WTC11 (cell line): ENCODE measurements around the gene PABPC3. TPM values are rescaled to one million over a fixed set of nuclear protein-coding genes. Genes with fewer than 3 reads are reported as not detected.
A peak's percentile ranks its signal among the peaks of the same experiment; 100 is the strongest.

ENCODE experiments used
- ATAC-seq: fragments of 200-7000 bp; cut with Tn5 transposase; 2 replicates; pipeline ENCODE4 v1.10.0; 2021; ENCODE audit warnings: mild to moderate bottlenecking, moderate library complexity
- CTCF ChIA-PET: fragments of 300-600 bp; sonication (Branson Sonifier 250); formaldehyde crosslinking; loops from one replicate; lab custom pipeline; 2021; ENCODE audit warnings: antibody characterized with exemption; lab: Charles Lee
- POLR2A ChIA-PET: fragments of 350-600 bp; sonication (Branson Sonifier 250); formaldehyde crosslinking; loops from one replicate; lab custom pipeline; 2021; ENCODE audit warnings: antibody characterized with exemption; lab: Charles Lee
- DNase-seq: peaks from one replicate; pipeline ENCODE4 v3.0.0; 2021; ENCODE audit warnings: low spot score
- H3K27ac Mint-ChIP-seq: 2 replicates; pipeline ENCODE4 v1.8.0; 2021; ENCODE audit warnings: mixed read lengths
- H3K27me3 Mint-ChIP-seq: 2 replicates; pipeline ENCODE4 v1.8.0; 2021; ENCODE audit warnings: low read depth, mild to moderate bottlenecking, moderate library complexity, mixed read lengths
- H3K36me3 Mint-ChIP-seq: 2 replicates; pipeline ENCODE4 v1.8.0; 2021; ENCODE audit warnings: mixed read lengths
- H3K4me1 Mint-ChIP-seq: 2 replicates; pipeline ENCODE4 v1.8.0; 2022; ENCODE audit warnings: mixed read lengths
- H3K4me3 Mint-ChIP-seq: 2 replicates; pipeline ENCODE4 v1.8.0; 2021; ENCODE audit warnings: mild to moderate bottlenecking, moderate library complexity, mixed read lengths
- H3K9me3 Mint-ChIP-seq: 2 replicates; pipeline ENCODE4 v1.8.0; 2021; ENCODE audit warnings: mixed read lengths
- GABPB1 ChIP-seq: sonication (generic); formaldehyde crosslinking; IDR thresholded peaks from 2 replicates; pipeline ENCODE4 v1.8.1; 2023; ENCODE audit warnings: mild to moderate bottlenecking, missing genetic modification reagents
- MAX ChIP-seq: sonication (generic); formaldehyde crosslinking; IDR thresholded peaks from 2 replicates; pipeline ENCODE4 v1.8.0; 2022; ENCODE audit warnings: mild to moderate bottlenecking, missing genetic modification reagents
- MLX ChIP-seq: sonication (generic); formaldehyde crosslinking; IDR thresholded peaks from 2 replicates; pipeline ENCODE4 v1.8.1; 2023; ENCODE audit warnings: mild to moderate bottlenecking, missing genetic modification reagents, moderate library complexity
- MXD4 ChIP-seq: fragments of 250-450 bp; sonication (Bioruptor Pico); IDR thresholded peaks from 2 replicates; pipeline ENCODE4 v1.8.0; 2021; ENCODE audit warnings: mild to moderate bottlenecking, moderate library complexity, borderline replicate concordance
- NR2C2 ChIP-seq: sonication (generic); formaldehyde crosslinking; IDR thresholded peaks from 2 replicates; pipeline ENCODE4 v1.8.0; 2022; ENCODE audit warnings: mild to moderate bottlenecking, missing genetic modification reagents
- PREB ChIP-seq: sonication (generic); formaldehyde crosslinking; IDR thresholded peaks from 2 replicates; pipeline ENCODE4 v1.8.1; 2022; ENCODE audit warnings: mild to moderate bottlenecking, missing genetic modification reagents, moderate library complexity, borderline replicate concordance
- RORB ChIP-seq: fragments of 250-450 bp; sonication (Bioruptor Pico); IDR thresholded peaks from 2 replicates; pipeline ENCODE4 v1.9.0; 2021; ENCODE audit warnings: mild to moderate bottlenecking
- SMAD3 ChIP-seq: sonication (generic); formaldehyde crosslinking; IDR thresholded peaks from 2 replicates; pipeline ENCODE4 v1.8.0; 2022; ENCODE audit warnings: missing genetic modification reagents, mild to moderate bottlenecking, borderline replicate concordance
- SMAD4 ChIP-seq: sonication (generic); formaldehyde crosslinking; IDR thresholded peaks from 2 replicates; pipeline ENCODE4 v1.8.0; 2022; ENCODE audit warnings: mild to moderate bottlenecking, missing genetic modification reagents
- TP53 ChIP-seq: sonication (generic); formaldehyde crosslinking; IDR thresholded peaks from 2 replicates; pipeline ENCODE4 v1.8.1; 2023; ENCODE audit warnings: mild to moderate bottlenecking, missing genetic modification reagents
- ZNF317 ChIP-seq: sonication (generic); formaldehyde crosslinking; IDR thresholded peaks from 2 replicates; pipeline ENCODE4 v1.8.1; 2023; ENCODE audit warnings: low read depth, mild to moderate bottlenecking, moderate library complexity, missing genetic modification reagents, borderline replicate concordance
- total RNA-seq: library from RNA; stranded (reverse); gene quantifications from 3 replicates; pipeline ENCODE4 v1.2.3, GENCODE V29; 2021
- TF ChIP-seq, protein P1 (sequence below): sonication (generic); formaldehyde crosslinking; IDR thresholded peaks from 2 replicates; pipeline ENCODE4 v1.8.1; 2022; ENCODE audit warnings: mild to moderate bottlenecking, moderate library complexity, missing genetic modification reagents
- TF ChIP-seq, protein P2 (sequence below): sonication (generic); formaldehyde crosslinking; conservative IDR thresholded peaks from 2 replicates; pipeline ENCODE4 v1.8.1; 2022; ENCODE audit warnings: mild to moderate bottlenecking, missing genetic modification reagents
- TF ChIP-seq, protein P3 (sequence below): sonication (generic); formaldehyde crosslinking; conservative IDR thresholded peaks from 2 replicates; pipeline ENCODE4 v1.8.1; 2023; ENCODE audit warnings: mild to moderate bottlenecking, low read depth, missing genetic modification reagents, moderate library complexity
- TF ChIP-seq, protein P4 (sequence below): sonication (generic); formaldehyde crosslinking; IDR thresholded peaks from 2 replicates; pipeline ENCODE4 v1.8.1; 2023; ENCODE audit warnings: mild to moderate bottlenecking, missing genetic modification reagents
- TF ChIP-seq, protein P5 (sequence below): fragments of 250-450 bp; sonication (Bioruptor Pico); IDR thresholded peaks from 2 replicates; pipeline ENCODE4 v1.9.0; 2021; ENCODE audit warnings: moderate library complexity, mild to moderate bottlenecking, inconsistent platforms, borderline replicate concordance
- TF ChIP-seq, protein P6 (sequence below): sonication (generic); formaldehyde crosslinking; IDR thresholded peaks from 2 replicates; pipeline ENCODE4 v1.8.1; 2023; ENCODE audit warnings: mild to moderate bottlenecking, missing genetic modification reagents, moderate library complexity

The PABPC3 gene
- total RNA-seq, 1 experiment from 2014 or later = 0.35 TPM

GRCh38 chr13:25116044-25116443, 20.1 kb downstream of the PABPC3 start (continued):
- no peak for TF ChIP-seq MAX
- TF ChIP-seq, protein P1, sequence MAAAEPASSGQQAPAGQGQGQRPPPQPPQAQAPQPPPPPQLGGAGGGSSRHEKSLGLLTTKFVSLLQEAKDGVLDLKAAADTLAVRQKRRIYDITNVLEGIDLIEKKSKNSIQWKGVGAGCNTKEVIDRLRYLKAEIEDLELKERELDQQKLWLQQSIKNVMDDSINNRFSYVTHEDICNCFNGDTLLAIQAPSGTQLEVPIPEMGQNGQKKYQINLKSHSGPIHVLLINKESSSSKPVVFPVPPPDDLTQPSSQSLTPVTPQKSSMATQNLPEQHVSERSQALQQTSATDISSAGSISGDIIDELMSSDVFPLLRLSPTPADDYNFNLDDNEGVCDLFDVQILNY (CRISPR knock-in tag) = no peak
- TF ChIP-seq, all 79 proteins: peak for 0

- H3K4me3 Mint-ChIP-seq = no peak overlapping the region
- no peak for ATAC-seq
- TF ChIP-seq GABPB1 = peak; percentile 90
- TF ChIP-seq MLX (CRISPR knock-in tag) = no peak
- TF ChIP-seq, all 79 proteins: peak for 1
- Mint-ChIP-seq H3K9me3 (peaks cover 10% of the 10 kb centered on the region), H3K4me1 (peaks cover 54% of the 10 kb centered on the region), H3K27ac (no peak overlapping the region), H3K36me3 (peaks cover 13% of the 10 kb centered on the region), H3K27me3 (peaks cover 14% of the 10 kb centered on the region)
- POLR2A ChIA-PET = no interaction called here
- DNase-seq = peak; percentile 19
- CTCF ChIA-PET = interaction anchor here (1.2 to 1.3 kb wide), 3 partner anchors 20 to 122 kb away, joined by 3 to 4 read pairs (median 3); no protein-coding TSS in a partner anchor
Observed at GRCh38 chr13:25117312-25117711, 21.4 kb downstream of the PABPC3 start.

- DNase-seq (no peak), ATAC-seq (no peak)
- TF ChIP-seq, protein P2, sequence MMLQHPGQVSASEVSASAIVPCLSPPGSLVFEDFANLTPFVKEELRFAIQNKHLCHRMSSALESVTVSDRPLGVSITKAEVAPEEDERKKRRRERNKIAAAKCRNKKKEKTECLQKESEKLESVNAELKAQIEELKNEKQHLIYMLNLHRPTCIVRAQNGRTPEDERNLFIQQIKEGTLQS (CRISPR knock-in tag) = no peak
- TF ChIP-seq PREB (CRISPR knock-in tag) (no peak), TP53 (CRISPR knock-in tag) (no peak), ZNF317 (CRISPR knock-in tag) (no peak), NR2C2 (CRISPR knock-in tag) (no peak), RORB (CRISPR knock-in tag) (no peak), SMAD4 (CRISPR knock-in tag) (no peak), SMAD3 (CRISPR knock-in tag) (no peak), MXD4 (CRISPR knock-in tag) (no peak)
- TF ChIP-seq, protein P3, sequence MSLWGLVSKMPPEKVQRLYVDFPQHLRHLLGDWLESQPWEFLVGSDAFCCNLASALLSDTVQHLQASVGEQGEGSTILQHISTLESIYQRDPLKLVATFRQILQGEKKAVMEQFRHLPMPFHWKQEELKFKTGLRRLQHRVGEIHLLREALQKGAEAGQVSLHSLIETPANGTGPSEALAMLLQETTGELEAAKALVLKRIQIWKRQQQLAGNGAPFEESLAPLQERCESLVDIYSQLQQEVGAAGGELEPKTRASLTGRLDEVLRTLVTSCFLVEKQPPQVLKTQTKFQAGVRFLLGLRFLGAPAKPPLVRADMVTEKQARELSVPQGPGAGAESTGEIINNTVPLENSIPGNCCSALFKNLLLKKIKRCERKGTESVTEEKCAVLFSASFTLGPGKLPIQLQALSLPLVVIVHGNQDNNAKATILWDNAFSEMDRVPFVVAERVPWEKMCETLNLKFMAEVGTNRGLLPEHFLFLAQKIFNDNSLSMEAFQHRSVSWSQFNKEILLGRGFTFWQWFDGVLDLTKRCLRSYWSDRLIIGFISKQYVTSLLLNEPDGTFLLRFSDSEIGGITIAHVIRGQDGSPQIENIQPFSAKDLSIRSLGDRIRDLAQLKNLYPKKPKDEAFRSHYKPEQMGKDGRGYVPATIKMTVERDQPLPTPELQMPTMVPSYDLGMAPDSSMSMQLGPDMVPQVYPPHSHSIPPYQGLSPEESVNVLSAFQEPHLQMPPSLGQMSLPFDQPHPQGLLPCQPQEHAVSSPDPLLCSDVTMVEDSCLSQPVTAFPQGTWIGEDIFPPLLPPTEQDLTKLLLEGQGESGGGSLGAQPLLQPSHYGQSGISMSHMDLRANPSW (CRISPR knock-in tag) = no peak
- TF ChIP-seq, protein P4, sequence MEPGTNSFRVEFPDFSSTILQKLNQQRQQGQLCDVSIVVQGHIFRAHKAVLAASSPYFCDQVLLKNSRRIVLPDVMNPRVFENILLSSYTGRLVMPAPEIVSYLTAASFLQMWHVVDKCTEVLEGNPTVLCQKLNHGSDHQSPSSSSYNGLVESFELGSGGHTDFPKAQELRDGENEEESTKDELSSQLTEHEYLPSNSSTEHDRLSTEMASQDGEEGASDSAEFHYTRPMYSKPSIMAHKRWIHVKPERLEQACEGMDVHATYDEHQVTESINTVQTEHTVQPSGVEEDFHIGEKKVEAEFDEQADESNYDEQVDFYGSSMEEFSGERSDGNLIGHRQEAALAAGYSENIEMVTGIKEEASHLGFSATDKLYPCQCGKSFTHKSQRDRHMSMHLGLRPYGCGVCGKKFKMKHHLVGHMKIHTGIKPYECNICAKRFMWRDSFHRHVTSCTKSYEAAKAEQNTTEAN (CRISPR knock-in tag) = no peak
- TF ChIP-seq, protein P5, sequence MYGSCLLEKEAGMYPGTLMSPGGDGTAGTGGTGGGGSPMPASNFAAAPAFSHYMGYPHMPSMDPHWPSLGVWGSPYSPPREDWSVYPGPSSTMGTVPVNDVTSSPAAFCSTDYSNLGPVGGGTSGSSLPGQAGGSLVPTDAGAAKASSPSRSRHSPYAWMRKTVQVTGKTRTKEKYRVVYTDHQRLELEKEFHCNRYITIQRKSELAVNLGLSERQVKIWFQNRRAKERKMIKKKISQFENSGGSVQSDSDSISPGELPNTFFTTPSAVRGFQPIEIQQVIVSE (CRISPR knock-in tag) = no peak
- TF ChIP-seq, protein P6, sequence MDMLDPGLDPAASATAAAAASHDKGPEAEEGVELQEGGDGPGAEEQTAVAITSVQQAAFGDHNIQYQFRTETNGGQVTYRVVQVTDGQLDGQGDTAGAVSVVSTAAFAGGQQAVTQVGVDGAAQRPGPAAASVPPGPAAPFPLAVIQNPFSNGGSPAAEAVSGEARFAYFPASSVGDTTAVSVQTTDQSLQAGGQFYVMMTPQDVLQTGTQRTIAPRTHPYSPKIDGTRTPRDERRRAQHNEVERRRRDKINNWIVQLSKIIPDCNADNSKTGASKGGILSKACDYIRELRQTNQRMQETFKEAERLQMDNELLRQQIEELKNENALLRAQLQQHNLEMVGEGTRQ (CRISPR knock-in tag) = no peak
- peaks cover 25% of the 10 kb centered on the region for H3K36me3 Mint-ChIP-seq
- peaks cover 21% of the 10 kb centered on the region for H3K9me3 Mint-ChIP-seq
- H3K4me3 Mint-ChIP-seq = no peak overlapping the region
- H3K27me3 Mint-ChIP-seq = peaks cover 14% of the 10 kb centered on the region
- peaks cover 54% of the 10 kb centered on the region for H3K4me1 Mint-ChIP-seq
- no peak overlapping the region for H3K27ac Mint-ChIP-seq
- ChIA-PET CTCF (interaction anchor here (1.2 kb wide), 1 partner anchor 81 kb away, joined by 4 read pairs; no protein-coding TSS in a partner anchor), POLR2A (no interaction called here)
Observed at GRCh38 chr13:25118378-25118905, 22.5 kb downstream of the PABPC3 start.
